ENCODE results near the gene TACC2. TPM values are rescaled to one million over a fixed set of nuclear protein-coding genes. Genes with fewer than 3 reads are reported as not detected.

The TACC2 gene
- total RNA-seq, 4 donors from 2014 or later = 31.0 to 52.5 (median 42.2) TPM

DNA sequence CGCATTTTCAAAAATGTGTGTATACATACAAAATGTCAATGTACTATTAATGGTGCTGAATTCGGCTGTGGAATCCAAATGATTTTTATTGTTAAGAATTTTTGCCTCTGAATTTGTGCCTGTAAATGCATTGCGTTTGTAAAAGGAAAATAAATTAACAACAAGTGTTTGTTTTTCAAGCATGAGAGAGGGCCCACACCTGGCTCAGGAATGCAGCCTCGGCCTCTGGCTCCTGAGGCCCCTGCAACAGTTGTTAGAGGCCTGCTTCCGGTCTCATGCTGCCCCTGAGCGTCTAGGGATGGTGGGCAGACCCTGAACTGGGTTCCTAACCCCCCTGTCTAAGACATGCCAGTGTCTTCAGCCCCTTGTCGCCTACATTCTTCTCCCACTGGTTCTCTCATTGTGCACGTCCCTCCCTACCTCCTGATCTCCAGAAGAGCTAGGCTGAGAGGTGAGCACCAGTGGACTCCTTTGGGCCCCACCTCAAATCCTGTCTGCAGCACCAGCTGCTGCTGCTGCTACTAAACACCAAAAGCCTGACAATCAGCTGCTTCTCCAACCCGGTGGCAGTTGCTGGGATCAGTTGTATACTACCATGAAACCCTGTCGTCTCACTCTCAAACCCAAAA, 280.2 kb downstream of the TACC2 start:
- DNase-seq (ENCODE audit: low spot score in 2 of 2) = no peak

DNA sequence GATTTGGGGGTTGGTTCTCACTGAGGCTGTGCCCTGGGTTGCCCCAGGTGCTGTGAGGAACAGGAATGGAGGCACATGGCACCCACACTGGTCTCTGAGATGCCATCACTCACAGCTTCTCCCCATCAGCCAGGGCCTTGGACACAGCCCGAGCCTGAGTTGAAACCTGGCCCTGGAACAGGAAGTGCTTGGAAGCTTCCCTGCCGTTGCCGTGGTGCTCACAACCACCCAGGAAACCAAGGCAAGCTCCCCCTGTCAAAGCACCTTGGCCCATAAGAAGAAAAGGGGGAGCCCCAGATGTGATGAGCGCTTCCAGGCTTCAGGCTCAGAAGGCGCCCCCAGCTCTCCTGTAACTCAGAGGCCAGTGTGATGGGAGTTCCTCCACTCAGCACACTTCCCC, 282.1 kb downstream of the TACC2 start, which contains the start of gene BTBD16:
Gene BTBD16 (plus strand): TSS at position 221 of the 400 bp plus-strand sequence. CDS start 3,786 bp downstream, outside the sequence.
- H3K36me3 ChIP-seq = peaks cover 0 to 9% (median 0%) of the 10 kb centered on the region in 3 donors
- H3K27ac ChIP-seq = no peak within 1 kb of the TSS
- H3K4me1 ChIP-seq = peaks cover 0 to 4% (median 0%) of the 10 kb centered on the region in 4 donors
- no peaks in the 10 kb centered on the region for H3K9me3 ChIP-seq
- WGBS, 2 donors = 63 to 66% methylated on average over 5 of the region's 5 CpGs
- no peak for DNase-seq (ENCODE audit: low spot score in 2 of 2)
- TF ChIP-seq EP300 (IDR thresholded peaks at IDR 0.05) = no peak
- TF ChIP-seq, protein P1, sequence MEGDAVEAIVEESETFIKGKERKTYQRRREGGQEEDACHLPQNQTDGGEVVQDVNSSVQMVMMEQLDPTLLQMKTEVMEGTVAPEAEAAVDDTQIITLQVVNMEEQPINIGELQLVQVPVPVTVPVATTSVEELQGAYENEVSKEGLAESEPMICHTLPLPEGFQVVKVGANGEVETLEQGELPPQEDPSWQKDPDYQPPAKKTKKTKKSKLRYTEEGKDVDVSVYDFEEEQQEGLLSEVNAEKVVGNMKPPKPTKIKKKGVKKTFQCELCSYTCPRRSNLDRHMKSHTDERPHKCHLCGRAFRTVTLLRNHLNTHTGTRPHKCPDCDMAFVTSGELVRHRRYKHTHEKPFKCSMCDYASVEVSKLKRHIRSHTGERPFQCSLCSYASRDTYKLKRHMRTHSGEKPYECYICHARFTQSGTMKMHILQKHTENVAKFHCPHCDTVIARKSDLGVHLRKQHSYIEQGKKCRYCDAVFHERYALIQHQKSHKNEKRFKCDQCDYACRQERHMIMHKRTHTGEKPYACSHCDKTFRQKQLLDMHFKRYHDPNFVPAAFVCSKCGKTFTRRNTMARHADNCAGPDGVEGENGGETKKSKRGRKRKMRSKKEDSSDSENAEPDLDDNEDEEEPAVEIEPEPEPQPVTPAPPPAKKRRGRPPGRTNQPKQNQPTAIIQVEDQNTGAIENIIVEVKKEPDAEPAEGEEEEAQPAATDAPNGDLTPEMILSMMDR (IDR thresholded peaks at IDR 0.05) = no peak
- no peak for TF ChIP-seq POLR2A (IDR thresholded peaks at IDR 0.05)
- no peaks in the 10 kb centered on the region for H3K27me3 ChIP-seq
- no peak within 1 kb of the TSS for H3K4me3 ChIP-seq

More for the DNA sequence above, 280.2 kb downstream of the TACC2 start:
- H3K4me3 ChIP-seq = no peak overlapping the region
- WGBS, 2 donors = 72 to 88% methylated on average over 10 of the region's 10 CpGs
- H3K4me1 ChIP-seq = peaks cover 0 to 4% (median 0%) of the 10 kb centered on the region in 4 donors
- TF ChIP-seq EP300 (IDR thresholded peaks at IDR 0.05) (no peak), POLR2A (IDR thresholded peaks at IDR 0.05) (no peak)
- TF ChIP-seq, protein P1 (IDR thresholded peaks at IDR 0.05) = no peak
- peaks cover 0 to 9% (median 0%) of the 10 kb centered on the region in 3 donors for H3K36me3 ChIP-seq
- no peaks in the 10 kb centered on the region for H3K9me3 ChIP-seq
- H3K27ac ChIP-seq = no peak overlapping the region
- H3K27me3 ChIP-seq = no peaks in the 10 kb centered on the region

DNA sequence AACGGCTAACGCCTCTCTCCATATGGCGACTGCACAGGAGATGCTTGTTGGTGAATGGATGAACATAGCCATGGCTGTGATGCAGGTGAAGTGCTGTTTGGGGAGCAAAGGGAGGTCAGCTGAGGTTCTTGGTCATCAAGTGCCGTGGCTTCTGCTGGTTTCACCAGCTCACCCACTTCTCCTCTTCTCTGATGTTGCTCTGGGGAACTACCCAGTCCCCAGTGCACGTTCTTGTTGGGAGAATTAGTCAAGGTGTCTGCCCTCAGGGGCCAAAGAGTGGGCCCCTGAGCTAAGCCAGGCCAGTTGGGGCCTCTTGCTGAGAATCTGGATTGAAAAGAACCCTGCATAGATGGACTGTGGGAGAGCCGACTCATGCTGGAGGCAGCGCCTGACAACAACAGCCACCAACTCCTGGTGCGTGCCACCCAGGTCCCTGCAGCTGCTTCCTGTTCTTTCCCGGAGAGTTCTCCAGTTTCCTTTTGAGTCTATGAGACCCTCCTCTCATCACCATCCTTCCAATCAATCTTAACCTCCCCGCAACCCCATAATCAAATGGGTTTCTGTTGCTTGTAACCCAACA, 285.1 kb downstream of the TACC2 start:
- Histone ChIP-seq H3K36me3 (peaks cover 0 to 9% (median 0%) of the 10 kb centered on the region in 3 donors), H3K4me3 (no peak overlapping the region), H3K27ac (no peak overlapping the region), H3K9me3 (no peaks in the 10 kb centered on the region), H3K4me1 (no peaks in the 10 kb centered on the region), H3K27me3 (no peaks in the 10 kb centered on the region)
- TF ChIP-seq POLR2A (IDR thresholded peaks at IDR 0.05) (no peak), EP300 (IDR thresholded peaks at IDR 0.05) (no peak)
- TF ChIP-seq, protein P1 (IDR thresholded peaks at IDR 0.05) = no peak
- no peak for DNase-seq (ENCODE audit: low spot score in 2 of 2)
- 82 to 89% methylated on average over 10 of the region's 10 CpGs for WGBS, 2 donors

DNA sequence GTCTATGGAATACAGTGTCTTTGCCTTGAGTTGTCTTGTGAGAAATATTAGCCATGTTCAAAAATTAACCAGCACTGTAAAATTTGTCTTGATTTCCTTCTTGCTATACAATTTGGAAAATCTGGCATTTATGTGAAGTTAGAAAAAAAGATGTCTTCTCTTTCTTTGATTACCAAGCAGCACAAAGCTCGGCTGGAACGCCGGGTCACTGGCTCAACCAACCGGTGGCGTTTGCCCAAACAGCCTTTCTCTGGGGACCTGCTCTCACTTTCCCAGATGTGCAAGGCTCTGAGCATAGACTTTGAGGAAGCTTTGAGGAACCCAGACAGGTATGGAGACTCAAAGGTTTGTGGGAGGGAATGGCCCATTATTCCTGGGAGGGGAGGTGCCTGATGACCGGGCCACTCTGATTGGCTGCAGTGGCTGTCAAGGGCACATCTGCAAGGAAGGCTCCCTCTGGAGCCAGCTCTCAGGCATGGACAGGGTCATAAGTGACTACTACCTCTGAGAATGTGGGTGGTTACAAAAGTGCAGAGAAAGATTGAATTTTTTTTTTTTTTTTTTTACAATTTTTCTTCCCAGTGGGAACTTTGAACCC, 287.7 kb downstream of the TACC2 start:
- WGBS, 2 donors = 89 to 91% methylated on average over 6 of the region's 6 CpGs
- DNase-seq (ENCODE audit: low spot score in 2 of 2) = no peak
- Histone ChIP-seq H3K36me3 (no peaks in the 10 kb centered on the region), H3K27ac (no peak overlapping the region), H3K4me3 (no peak overlapping the region), H3K4me1 (peaks cover 0 to 3% (median 0%) of the 10 kb centered on the region in 4 donors), H3K9me3 (no peaks in the 10 kb centered on the region), H3K27me3 (no peaks in the 10 kb centered on the region)
- TF ChIP-seq POLR2A (IDR thresholded peaks at IDR 0.05) (no peak), EP300 (IDR thresholded peaks at IDR 0.05) (no peak)
- TF ChIP-seq, protein P1 (IDR thresholded peaks at IDR 0.05) = no peak

All from tibial nerve (tissue), 4 donors.